Measurements from ENCODE around the gene PRUNE2.

DNA sequence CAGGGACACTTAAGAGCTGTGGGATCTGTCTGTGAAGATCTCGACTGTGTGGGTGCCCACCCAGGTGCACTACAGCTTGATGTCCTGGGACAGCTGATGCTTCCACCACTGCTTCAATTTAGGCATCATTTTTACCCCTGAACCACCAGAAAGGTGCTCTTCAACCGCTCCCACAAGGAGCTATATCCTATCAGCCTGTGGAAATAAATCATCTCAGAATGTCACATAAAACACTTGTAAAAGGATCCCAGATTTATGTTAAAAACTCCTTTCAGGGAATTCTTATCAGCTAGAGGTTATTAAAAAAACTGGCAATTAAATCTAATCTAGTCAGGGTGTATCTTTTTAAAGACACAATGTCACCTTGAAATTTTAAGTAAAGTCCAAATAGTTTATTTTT lies 224.4 kb downstream of the PRUNE2 start:
- no peak for TF ChIP-seq CTBP1 (IDR thresholded peaks at IDR 0.05; ENCODE audit: borderline replicate concordance)
- no peak for TF ChIP-seq FOXK2 (IDR thresholded peaks at IDR 0.05)
- TF ChIP-seq BHLHE40 (IDR thresholded peaks at IDR 0.05; ENCODE audit: borderline replicate concordance): no peak
- TF ChIP-seq FOXM1 (IDR thresholded peaks at IDR 0.05; ENCODE audit: borderline replicate concordance): no peak
- TF ChIP-seq SUZ12 (IDR thresholded peaks at IDR 0.05): no peak
- TF ChIP-seq FOXA1 (IDR thresholded peaks at IDR 0.05): no peak
- no peak for TF ChIP-seq TARDBP (IDR thresholded peaks at IDR 0.05)
- TF ChIP-seq SP1 (IDR thresholded peaks at IDR 0.05): no peak
- TF ChIP-seq, protein P1, sequence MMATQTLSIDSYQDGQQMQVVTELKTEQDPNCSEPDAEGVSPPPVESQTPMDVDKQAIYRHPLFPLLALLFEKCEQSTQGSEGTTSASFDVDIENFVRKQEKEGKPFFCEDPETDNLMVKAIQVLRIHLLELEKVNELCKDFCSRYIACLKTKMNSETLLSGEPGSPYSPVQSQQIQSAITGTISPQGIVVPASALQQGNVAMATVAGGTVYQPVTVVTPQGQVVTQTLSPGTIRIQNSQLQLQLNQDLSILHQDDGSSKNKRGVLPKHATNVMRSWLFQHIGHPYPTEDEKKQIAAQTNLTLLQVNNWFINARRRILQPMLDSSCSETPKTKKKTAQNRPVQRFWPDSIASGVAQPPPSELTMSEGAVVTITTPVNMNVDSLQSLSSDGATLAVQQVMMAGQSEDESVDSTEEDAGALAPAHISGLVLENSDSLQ (IDR thresholded peaks at IDR 0.05): peak; percentile 86
- no peak for TF ChIP-seq NFRKB (IDR thresholded peaks at IDR 0.05)
- TF ChIP-seq HDGF (IDR thresholded peaks at IDR 0.05; ENCODE audit: borderline replicate concordance): no peak
- TF ChIP-seq LEF1 (IDR thresholded peaks at IDR 0.05; ENCODE audit: borderline replicate concordance): no peak

Measured in HEK293T (cell line).